ENCODE data around the gene WDR17.

WDR17 gene

DNA sequence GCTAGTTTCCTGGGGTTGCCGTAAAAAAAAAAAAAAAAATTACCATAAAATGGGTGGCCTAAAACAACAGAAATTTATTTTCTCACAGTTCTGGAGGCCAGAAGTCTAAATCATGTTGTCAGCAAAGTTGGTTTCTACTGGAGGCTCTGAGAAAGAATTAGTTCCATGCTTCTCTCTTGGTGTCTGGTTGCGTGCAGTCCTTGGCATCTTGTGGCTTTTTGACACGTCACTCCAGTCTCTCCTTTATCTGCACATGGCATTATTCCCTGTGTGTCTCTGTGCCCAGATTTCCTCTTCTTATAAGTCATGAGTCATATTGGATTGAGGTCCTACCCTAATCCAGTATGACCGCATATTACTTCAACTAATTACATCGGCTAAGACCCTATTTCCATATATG lies 91.0 kb downstream of the WDR17 start:
- no peak overlapping the region for H3K4me3 ChIP-seq (ENCODE audit: low read depth, low read length)
- peaks cover 5% of the 10 kb centered on the region; the same call in 1 of the 2 replicates for H3K4me1 ChIP-seq
- H3K27me3 ChIP-seq: no peaks in the 10 kb centered on the region
- H3K36me3 ChIP-seq: peaks cover 8% of the 10 kb centered on the region; the same call in 1 of the 2 replicates
- H3K9me3 ChIP-seq: no peaks in the 10 kb centered on the region
- TF ChIP-seq, protein P1, sequence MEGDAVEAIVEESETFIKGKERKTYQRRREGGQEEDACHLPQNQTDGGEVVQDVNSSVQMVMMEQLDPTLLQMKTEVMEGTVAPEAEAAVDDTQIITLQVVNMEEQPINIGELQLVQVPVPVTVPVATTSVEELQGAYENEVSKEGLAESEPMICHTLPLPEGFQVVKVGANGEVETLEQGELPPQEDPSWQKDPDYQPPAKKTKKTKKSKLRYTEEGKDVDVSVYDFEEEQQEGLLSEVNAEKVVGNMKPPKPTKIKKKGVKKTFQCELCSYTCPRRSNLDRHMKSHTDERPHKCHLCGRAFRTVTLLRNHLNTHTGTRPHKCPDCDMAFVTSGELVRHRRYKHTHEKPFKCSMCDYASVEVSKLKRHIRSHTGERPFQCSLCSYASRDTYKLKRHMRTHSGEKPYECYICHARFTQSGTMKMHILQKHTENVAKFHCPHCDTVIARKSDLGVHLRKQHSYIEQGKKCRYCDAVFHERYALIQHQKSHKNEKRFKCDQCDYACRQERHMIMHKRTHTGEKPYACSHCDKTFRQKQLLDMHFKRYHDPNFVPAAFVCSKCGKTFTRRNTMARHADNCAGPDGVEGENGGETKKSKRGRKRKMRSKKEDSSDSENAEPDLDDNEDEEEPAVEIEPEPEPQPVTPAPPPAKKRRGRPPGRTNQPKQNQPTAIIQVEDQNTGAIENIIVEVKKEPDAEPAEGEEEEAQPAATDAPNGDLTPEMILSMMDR (IDR thresholded peaks at IDR 0.05; ENCODE audit: low read depth, low read length): no peak
- DNase-seq: no peak

DNA sequence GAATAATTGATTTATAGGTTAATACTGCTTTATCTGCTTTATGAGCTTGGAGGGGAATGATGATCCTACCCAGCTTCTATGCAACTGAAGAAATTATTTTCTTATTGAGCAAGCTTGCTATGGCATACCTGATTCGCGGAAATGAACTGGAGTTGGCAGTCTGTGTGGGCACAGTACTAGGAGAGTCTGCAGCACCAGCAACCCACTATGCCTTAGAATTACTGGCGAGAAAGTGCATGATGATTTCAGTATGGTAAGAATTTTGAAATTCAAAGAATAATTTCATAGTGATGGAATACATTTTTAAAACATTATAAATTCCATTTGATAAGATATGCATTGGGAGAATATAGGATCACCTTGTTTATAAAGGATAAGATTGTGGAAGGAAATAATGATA lies 97.4 kb downstream of the WDR17 start:
- no peaks in the 10 kb centered on the region for H3K4me1 ChIP-seq
- no peak overlapping the region for H3K4me3 ChIP-seq (ENCODE audit: low read depth, low read length)
- TF ChIP-seq, protein P1 (IDR thresholded peaks at IDR 0.05; ENCODE audit: low read depth, low read length): no peak
- H3K27me3 ChIP-seq: no peaks in the 10 kb centered on the region
- DNase-seq: no peak
- H3K36me3 ChIP-seq: peaks cover 5% of the 10 kb centered on the region; the same call in 1 of the 2 replicates
- H3K9me3 ChIP-seq: no peaks in the 10 kb centered on the region

DNA sequence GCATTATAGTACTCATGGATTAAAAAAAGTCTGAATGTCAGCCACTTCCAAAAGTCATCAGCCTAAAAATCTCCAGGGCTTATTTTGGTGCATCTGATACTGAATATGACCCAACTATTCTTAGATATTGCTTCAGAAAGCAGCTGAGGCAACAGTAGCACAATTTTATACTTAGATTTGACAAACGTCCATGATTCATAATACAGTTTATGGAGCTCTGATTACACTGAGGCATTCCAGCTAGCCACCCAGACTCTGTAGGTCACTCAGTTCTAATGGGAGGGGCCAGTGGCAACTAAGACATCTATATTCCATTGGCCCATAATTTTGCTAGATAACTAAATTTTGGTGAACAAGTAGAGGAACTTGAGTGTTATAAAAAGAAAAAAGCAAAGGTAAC lies 119.4 kb downstream of the WDR17 start:
- Histone ChIP-seq H3K27me3 (no peaks in the 10 kb centered on the region), H3K36me3 (no peaks in the 10 kb centered on the region), H3K9me3 (no peaks in the 10 kb centered on the region), H3K4me1 (peaks cover 6% of the 10 kb centered on the region; the same call in 1 of the 2 replicates), H3K4me3 (ENCODE audit: low read depth, low read length) (no peak overlapping the region)
- TF ChIP-seq, protein P1 (IDR thresholded peaks at IDR 0.05; ENCODE audit: low read depth, low read length): no peak
- DNase-seq: no peak

DNA sequence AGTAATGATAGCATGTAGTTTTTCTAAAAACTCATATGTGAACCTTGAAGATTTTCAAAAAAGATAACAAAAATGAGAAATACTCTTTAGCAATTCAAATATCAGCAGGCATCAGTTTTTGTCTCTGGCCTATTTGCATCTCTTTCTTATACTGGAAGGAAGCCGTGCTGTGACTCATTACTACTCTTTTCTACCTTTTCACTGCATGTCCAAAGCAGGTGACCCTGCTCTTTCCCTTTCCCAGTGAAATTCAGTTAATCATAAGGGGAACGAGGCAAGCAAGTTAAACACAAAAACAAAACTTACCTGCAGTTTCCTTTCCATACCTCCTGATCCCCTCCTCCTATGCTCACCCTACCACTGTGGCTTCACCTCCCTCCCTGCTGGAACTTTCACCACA lies 120.4 kb downstream of the WDR17 start:
- TF ChIP-seq, protein P1 (IDR thresholded peaks at IDR 0.05; ENCODE audit: low read depth, low read length): no peak
- no peak overlapping the region for H3K4me3 ChIP-seq (ENCODE audit: low read depth, low read length)
- no peaks in the 10 kb centered on the region for H3K36me3 ChIP-seq
- peaks cover 7% of the 10 kb centered on the region for H3K4me1 ChIP-seq
- no peaks in the 10 kb centered on the region for H3K27me3 ChIP-seq
- H3K9me3 ChIP-seq: no peaks in the 10 kb centered on the region
- no peak for DNase-seq

- Histone ChIP-seq H3K4me1 (peaks cover 7% of the 10 kb centered on the region), H3K4me3 (ENCODE audit: low read depth, low read length) (no peak overlapping the region), H3K36me3 (no peaks in the 10 kb centered on the region), H3K9me3 (no peaks in the 10 kb centered on the region), H3K27me3 (no peaks in the 10 kb centered on the region)
- DNase-seq: no peak
- TF ChIP-seq, protein P1 (IDR thresholded peaks at IDR 0.05; ENCODE audit: low read depth, low read length): no peak
Observed at GRCh38 chr4:176186671-176187395, 121.2 kb downstream of the WDR17 start.

DNA sequence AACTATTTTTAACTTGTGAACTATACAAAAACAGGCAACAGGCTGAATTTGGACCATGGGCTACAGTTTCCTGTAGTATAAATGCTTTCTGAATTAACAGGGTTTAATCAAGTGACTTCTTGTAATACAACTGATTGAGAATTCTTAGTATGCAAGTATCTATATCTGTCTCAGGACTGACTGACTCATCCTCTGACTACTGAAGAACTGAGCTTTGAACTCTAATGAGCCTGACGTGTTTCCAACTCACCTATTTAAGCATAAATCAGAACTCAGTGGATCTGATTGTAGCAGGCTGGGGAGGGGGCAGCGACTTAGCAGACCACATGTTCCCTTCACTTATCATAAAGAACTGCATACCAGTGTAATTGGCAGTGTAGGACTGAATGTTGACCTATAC lies 122.0 kb downstream of the WDR17 start:
- H3K36me3 ChIP-seq: no peaks in the 10 kb centered on the region
- peaks cover 13% of the 10 kb centered on the region for H3K4me1 ChIP-seq
- DNase-seq: no peak
- no peaks in the 10 kb centered on the region for H3K27me3 ChIP-seq
- TF ChIP-seq, protein P1 (IDR thresholded peaks at IDR 0.05; ENCODE audit: low read depth, low read length): no peak
- H3K9me3 ChIP-seq: no peaks in the 10 kb centered on the region
- no peak overlapping the region for H3K4me3 ChIP-seq (ENCODE audit: low read depth, low read length)

Measured in BE2C (cell line).